ENCODE data around the gene TEF.

- TF ChIP-seq CTCF (conservative IDR thresholded peaks at IDR 0.05; ENCODE audit: low read length) (no peak), EZH2phosphoT487 (IDR thresholded peaks at IDR 0.05; ENCODE audit: borderline replicate concordance, low read depth, low read length) (no peak)
Measured at GRCh38 chr22:41397143-41397811, 15.5 kb downstream of the TEF start.
